Immature natural killer cell (primary cell): ENCODE measurements around the gene RING1. TPM values are rescaled to one million over a fixed set of nuclear protein-coding genes. Genes with fewer than 3 reads are reported as not detected.

Source experiments
- DNase-seq, 3 donors: peaks; one replicate each; pipeline ENCODE4 v3.0.0; 2022; ENCODE audit warnings: mixed read lengths in 1 of 3
- H3K27ac Mint-ChIP-seq, 6 donors: one replicate each; pipeline ENCODE4 v1.8.0; 2020; ENCODE audit warnings: mixed read lengths in 6 of 6, mild to moderate bottlenecking in 5 of 6, inconsistent platforms in 4 of 6, moderate library complexity in 3 of 6
- H3K27me3 Mint-ChIP-seq, 3 donors: one replicate each; pipeline ENCODE4 v1.8.0; 2020 to 2021; ENCODE audit warnings: low read depth in 3 of 3, mild to moderate bottlenecking in 3 of 3, mixed read lengths in 3 of 3, moderate library complexity in 3 of 3, inconsistent platforms in 1 of 3
- H3K36me3 Mint-ChIP-seq, 3 donors: one replicate each; pipeline ENCODE4 v1.8.0; 2020; ENCODE audit warnings: mixed read lengths in 3 of 3, inconsistent platforms in 2 of 3, mild to moderate bottlenecking in 2 of 3
- H3K4me1 Mint-ChIP-seq, 2 donors: one replicate each; pipeline ENCODE4 v1.8.0; 2020; ENCODE audit warnings: inconsistent platforms in 2 of 2, mild to moderate bottlenecking in 2 of 2, mixed read lengths in 2 of 2, moderate library complexity in 1 of 2
- H3K4me3 Mint-ChIP-seq, 5 donors: one replicate each; pipeline ENCODE4 v1.8.0; 2020; ENCODE audit warnings: mild to moderate bottlenecking in 5 of 5, mixed read lengths in 5 of 5, inconsistent platforms in 3 of 5, moderate library complexity in 3 of 5
- H3K9me3 Mint-ChIP-seq, 6 donors: one replicate each; pipeline ENCODE4 v1.8.0; 2020; ENCODE audit warnings: mild to moderate bottlenecking in 6 of 6, mixed read lengths in 6 of 6, inconsistent platforms in 4 of 6, moderate library complexity in 3 of 6
- polyA plus RNA-seq, 3 donors: library from polyadenylated mRNA; unstranded; fragments of 300-500 nt; fragmentation: Illumina TruSeq; gene quantifications; one replicate each; pipeline ENCODE4 v1.2.3, GENCODE V29; 2021

The RING1 gene
- polyA plus RNA-seq, 3 donors from 2014 or later = 5.5 to 9.5 (median 9.2) TPM

DNA sequence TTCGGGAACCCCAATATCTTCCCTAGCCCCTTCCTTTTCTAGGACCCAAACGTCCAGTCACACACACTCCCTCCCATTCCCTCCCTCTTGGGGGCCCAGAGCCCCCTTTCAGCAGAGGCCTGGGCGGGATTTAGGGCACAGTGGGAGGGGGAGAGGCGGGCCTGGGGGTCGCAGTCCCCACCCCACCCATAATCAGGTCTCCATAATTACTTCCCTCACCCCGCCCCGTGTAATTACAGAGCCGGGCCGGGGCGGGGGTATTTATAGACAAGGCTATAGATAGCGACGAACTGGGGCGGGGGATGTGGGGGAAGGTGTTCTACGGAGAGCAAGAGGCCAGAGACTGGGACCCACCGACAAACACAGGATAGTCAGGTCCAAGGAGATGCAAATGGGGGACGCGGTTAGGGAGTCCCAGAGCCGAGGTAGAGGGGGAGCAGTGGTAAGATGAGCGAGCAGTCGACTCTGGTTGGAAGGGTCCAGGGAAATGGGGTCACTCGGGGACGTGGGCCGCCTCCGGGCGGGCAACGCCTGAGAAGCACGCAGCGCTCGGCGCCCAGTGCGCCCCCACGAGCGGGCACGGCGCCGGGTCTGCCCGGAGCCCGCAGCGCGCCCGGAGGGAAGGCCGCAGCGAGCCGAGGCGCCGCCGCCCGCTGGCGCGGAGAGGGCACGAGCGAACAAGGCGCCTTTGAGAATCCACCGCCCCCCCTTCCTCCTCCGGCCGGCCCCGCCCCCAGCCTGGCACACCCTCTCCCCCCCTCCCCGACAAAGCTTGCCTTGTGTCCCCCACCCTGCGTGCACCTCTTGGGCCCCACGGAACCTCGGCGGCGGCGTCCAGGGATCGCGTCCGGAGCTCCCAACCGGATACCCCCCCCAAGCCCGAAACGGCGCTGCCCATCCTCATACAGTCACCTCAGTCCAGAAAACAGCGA lies 15.4 kb upstream of the RING1 start:
- Mint-ChIP-seq H3K4me3 (peak overlapping the region; percentile 79 to 89 (median 80)), H3K36me3 (peaks cover 20 to 29% (median 26%) of the 10 kb centered on the region in 3 donors), H3K4me1 (peaks cover 22 to 29% of the 10 kb centered on the region in 2 donors), H3K9me3 (peaks cover 0 to 1% (median 0%) of the 10 kb centered on the region in 6 donors), H3K27me3 (peaks cover 1 to 18% (median 12%) of the 10 kb centered on the region in 3 donors), H3K27ac (peak overlapping the region in 5 of 6 donors; percentile 29 to 63 (median 47))
- peak in 1 of 3 donors; percentile 27 for DNase-seq

DNA sequence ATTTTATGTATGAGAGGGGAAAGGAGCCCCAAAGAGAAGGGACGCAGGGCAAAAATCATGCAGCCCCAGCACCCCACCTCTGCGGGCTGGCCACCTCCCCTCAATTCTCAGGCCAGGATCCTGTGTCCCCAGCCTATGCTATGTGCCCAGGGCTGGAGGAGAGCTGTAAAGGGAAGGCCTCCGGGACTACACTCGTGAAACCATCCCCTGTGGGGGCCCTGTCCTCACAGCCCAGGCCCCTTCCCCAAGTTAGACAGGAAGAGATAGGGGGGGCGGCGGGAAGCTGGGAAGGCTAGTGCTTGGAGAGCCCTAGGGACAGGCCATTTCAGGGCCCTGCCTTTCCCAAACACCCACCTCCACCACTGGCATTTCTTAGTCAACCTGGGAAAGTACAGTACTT lies 14.7 kb upstream of the RING1 start:
- peaks cover 0 to 1% (median 0%) of the 10 kb centered on the region in 6 donors for H3K9me3 Mint-ChIP-seq
- peaks cover 20 to 26% (median 25%) of the 10 kb centered on the region in 3 donors for H3K36me3 Mint-ChIP-seq
- no peak for DNase-seq
- peaks cover 1 to 15% (median 11%) of the 10 kb centered on the region in 3 donors for H3K27me3 Mint-ChIP-seq
- peak overlapping the region; percentile 14 to 63 (median 52) for H3K4me3 Mint-ChIP-seq
- H3K27ac Mint-ChIP-seq = peak overlapping the region in 1 of 6 donors; percentile 29
- peaks cover 28 to 36% of the 10 kb centered on the region in 2 donors for H3K4me1 Mint-ChIP-seq

DNA sequence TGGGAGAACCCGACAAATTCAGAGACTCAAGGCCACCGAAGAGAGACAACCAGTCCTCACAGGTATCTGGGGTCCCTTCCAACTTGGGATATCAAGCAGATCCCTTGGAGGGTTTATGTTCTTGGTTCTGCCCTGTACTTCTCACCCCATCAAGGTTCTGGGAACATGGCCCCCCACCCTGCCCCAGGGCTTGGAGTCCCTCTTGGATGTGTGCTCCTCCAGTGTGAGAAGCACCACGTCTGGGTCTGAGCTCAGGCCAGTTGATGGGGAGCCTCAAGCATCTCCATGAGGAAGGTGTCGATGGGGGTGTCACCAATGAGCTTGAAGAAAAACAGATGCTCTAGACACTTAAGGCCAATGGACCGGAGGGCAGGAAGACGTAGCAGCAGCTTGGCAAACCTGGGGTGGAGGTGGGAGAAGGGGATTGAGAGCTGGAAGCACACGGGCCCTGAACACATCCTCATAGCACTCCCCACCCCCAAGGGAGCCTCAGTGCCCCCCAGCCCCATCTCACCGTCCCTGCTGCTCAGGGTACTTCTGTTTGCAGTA lies 13.8 kb upstream of the RING1 start:
- Mint-ChIP-seq H3K36me3 (peaks cover 20 to 26% (median 25%) of the 10 kb centered on the region in 3 donors), H3K4me1 (peaks cover 36 to 45% of the 10 kb centered on the region in 2 donors), H3K4me3 (no peak overlapping the region), H3K27me3 (peaks cover 4 to 17% (median 8%) of the 10 kb centered on the region in 3 donors), H3K27ac (peak overlapping the region in 3 of 6 donors; percentile 51 to 76 (median 64)), H3K9me3 (peaks cover 0 to 1% (median 0%) of the 10 kb centered on the region in 6 donors)
- DNase-seq = no peak

DNA sequence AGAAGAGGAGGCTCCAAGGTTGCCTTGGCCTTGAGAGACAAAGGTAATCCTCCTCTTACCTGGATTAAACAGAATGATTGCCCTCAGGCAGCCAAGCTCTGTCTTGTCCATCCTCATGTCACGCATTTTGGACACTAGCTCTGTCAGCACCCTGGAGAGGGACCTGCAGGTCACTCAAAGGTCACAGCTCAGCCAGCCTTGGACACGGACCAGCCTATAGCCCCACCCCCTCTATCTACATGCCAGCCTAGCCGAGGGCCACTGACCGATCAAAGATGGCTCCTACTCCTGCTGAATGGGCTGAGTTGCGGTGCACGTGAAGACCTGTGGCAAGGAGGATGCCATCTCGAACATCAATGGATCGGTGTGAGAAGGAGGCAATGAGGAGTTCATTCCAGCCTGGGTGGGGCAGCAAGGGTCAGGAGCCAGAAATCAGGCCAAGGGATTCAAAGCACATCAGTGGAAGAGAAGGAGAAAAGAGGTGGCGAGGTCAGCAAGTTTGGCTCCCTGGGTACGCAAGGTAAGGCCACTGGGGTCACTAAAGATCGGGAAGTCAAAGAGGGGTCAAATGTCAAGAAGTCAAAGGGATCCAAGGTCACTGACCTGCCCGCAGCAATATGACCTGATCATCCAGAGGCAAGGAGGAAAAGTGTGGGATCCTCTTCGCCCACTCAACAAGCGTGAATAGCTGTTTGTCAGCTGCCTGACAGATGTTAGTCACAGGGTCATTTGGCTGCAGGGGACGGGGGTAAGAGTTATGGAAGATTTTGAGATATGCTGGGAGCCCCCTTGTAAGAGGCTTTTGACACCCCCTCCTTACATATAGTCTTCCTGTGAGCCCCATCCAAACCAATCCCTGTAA lies 12.8 kb upstream of the RING1 start:
- H3K4me1 Mint-ChIP-seq = peaks cover 40 to 50% of the 10 kb centered on the region in 2 donors
- H3K4me3 Mint-ChIP-seq = no peak overlapping the region
- H3K9me3 Mint-ChIP-seq = no peaks in the 10 kb centered on the region
- peak overlapping the region in 1 of 6 donors; percentile 3 for H3K27ac Mint-ChIP-seq
- H3K36me3 Mint-ChIP-seq = peaks cover 21 to 26% (median 22%) of the 10 kb centered on the region in 3 donors
- H3K27me3 Mint-ChIP-seq = peaks cover 9 to 21% (median 10%) of the 10 kb centered on the region in 3 donors
- DNase-seq = no peak

DNA sequence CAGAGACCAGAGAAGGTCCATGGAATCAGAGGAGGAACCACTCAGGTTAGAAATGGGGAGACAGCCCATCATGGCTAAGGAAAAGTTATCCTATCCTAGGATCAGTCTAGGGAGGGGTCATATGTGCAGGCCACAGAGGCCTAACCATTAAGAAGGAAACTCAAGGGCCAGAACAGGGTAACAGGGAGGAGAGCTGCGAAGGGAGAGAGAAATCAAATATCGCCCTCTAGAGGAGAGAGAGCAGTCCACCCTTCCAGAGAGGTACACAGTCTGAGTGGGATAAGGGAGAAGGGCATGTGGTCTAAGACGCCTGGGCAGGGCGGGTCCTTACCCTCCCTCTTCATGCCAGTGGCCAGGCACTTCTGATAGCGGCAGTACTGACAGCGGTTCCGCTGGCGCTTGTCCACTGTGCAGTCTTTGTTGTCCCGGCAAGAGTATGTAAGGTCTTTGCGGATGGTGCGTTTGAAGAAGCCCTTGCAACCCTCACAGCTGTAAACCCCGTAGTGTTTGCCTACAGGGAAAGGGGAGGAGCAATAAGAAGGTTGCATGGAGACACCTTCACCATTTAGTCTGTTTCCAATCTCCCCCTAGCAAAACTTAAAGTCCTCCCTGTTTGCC lies 10.8 kb upstream of the RING1 start:
- Mint-ChIP-seq H3K36me3 (peaks cover 21 to 38% (median 28%) of the 10 kb centered on the region in 3 donors), H3K4me1 (peaks cover 56 to 67% of the 10 kb centered on the region in 2 donors), H3K4me3 (peak overlapping the region; percentile 48 to 70 (median 65)), H3K27me3 (peaks cover 10 to 16% (median 11%) of the 10 kb centered on the region in 3 donors), H3K27ac (peak overlapping the region; percentile 52 to 97 (median 71)), H3K9me3 (no peaks in the 10 kb centered on the region)
- peak; percentile 52 to 57 (median 53) for DNase-seq

DNA sequence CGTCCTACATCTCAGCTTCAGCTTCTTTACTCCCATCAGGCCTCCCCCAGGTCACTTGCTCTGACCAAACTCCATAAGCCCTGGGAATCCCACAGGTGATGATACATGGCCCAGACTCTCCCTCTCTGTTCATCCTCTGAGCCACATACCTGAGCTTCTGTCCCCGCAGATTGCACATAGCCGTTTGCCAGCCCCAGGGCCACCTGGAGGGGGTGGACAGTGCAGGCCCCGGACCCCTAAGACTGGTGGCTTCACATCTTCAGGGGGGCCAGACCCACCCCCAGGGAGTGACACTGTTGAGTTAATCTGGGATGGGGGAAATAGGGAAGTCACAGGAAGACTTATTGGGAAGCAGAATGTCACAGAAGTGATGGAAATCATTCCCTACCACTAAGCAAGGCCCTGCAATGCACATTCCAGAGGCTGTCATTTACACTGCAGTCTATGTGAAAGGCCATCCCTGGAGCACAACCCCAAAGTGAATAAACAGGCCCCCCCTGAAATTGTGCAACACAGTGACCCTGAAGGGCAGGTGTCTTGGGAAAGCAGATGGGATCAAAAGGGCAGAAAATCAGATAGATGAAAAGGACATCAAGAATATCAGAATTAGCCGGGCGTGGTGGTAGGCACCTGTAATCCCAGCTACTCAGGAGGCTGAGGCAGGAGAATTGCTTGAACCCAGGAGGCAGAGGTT lies 10.0 kb upstream of the RING1 start:
- Mint-ChIP-seq H3K27ac (peak overlapping the region; percentile 59 to 97 (median 82)), H3K36me3 (peaks cover 27 to 46% (median 28%) of the 10 kb centered on the region in 3 donors), H3K4me1 (peaks cover 59 to 69% of the 10 kb centered on the region in 2 donors), H3K9me3 (no peaks in the 10 kb centered on the region), H3K4me3 (peak overlapping the region; percentile 63 to 100 (median 90)), H3K27me3 (peaks cover 10 to 16% (median 11%) of the 10 kb centered on the region in 3 donors)
- DNase-seq = no peak

DNA sequence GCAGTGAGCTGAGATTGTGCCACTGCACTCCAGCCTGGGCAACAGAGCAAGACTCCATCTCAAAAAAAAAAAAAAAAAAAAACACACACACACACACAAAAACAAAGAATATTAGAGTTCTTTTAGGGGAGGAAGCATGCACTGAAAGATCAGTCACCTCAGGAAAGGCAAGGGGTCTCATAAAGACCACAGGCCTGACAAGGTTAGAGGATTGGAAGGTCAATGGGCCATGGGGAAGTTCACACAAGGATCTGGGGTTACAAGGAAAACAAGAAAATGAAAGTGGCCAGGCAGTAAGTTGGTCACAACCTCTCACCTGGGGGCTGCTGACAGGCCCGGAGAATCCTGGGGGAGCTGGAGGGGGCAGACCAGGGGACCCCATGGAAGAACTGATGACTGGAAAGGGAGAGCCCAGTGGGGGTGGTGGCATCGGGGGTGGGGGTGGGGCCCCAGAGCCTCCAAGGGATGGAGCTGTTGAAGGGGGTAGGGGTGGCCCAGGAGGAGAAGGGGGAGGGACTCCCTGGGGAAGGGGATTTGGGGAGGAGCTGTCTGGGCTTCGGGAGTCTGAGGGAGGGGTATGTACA lies 9.4 kb upstream of the RING1 start:
- no peak for DNase-seq
- Mint-ChIP-seq H3K36me3 (peaks cover 28 to 48% (median 28%) of the 10 kb centered on the region in 3 donors), H3K27me3 (peaks cover 11 to 15% (median 12%) of the 10 kb centered on the region in 3 donors), H3K9me3 (no peaks in the 10 kb centered on the region), H3K27ac (peak overlapping the region; percentile 87 to 97 (median 92)), H3K4me3 (peak overlapping the region; percentile 61 to 100 (median 90)), H3K4me1 (peaks cover 62 to 75% of the 10 kb centered on the region in 2 donors)

DNA sequence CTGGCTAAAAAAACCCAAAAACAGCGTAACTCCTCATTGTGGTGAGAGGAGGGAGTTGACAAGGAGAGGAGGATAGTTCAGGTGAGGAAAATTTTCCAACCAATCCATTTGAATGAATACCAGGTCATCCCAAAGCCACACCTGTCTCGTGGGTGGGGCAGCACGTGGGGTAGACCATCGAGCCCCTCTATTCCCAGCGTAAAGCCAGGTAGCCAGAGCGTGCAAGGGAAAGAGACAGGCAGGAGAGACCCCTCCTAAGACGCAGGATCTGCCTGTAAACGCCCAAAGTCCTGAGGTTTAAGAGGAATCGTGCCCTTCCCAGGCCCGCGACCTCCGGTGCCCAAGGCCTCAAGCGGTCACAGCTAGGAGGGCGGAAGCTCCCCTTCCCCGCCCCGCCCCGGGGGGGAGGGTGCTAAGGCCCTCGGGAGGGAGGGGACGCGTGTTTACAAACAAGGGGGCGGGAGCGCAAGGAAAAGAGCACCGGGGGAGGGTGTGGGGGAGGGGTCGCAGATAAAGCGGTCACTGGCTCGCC lies 8.5 kb upstream of the RING1 start:
- DNase-seq = no peak
- H3K4me3 Mint-ChIP-seq = peak overlapping the region; percentile 86 to 100 (median 99)
- H3K9me3 Mint-ChIP-seq = no peaks in the 10 kb centered on the region
- H3K36me3 Mint-ChIP-seq = peaks cover 24 to 44% (median 25%) of the 10 kb centered on the region in 3 donors
- H3K4me1 Mint-ChIP-seq = peaks cover 66 to 81% of the 10 kb centered on the region in 2 donors
- H3K27me3 Mint-ChIP-seq = peaks cover 14 to 15% (median 15%) of the 10 kb centered on the region in 3 donors
- peak overlapping the region; percentile 86 to 100 (median 94) for H3K27ac Mint-ChIP-seq

DNA sequence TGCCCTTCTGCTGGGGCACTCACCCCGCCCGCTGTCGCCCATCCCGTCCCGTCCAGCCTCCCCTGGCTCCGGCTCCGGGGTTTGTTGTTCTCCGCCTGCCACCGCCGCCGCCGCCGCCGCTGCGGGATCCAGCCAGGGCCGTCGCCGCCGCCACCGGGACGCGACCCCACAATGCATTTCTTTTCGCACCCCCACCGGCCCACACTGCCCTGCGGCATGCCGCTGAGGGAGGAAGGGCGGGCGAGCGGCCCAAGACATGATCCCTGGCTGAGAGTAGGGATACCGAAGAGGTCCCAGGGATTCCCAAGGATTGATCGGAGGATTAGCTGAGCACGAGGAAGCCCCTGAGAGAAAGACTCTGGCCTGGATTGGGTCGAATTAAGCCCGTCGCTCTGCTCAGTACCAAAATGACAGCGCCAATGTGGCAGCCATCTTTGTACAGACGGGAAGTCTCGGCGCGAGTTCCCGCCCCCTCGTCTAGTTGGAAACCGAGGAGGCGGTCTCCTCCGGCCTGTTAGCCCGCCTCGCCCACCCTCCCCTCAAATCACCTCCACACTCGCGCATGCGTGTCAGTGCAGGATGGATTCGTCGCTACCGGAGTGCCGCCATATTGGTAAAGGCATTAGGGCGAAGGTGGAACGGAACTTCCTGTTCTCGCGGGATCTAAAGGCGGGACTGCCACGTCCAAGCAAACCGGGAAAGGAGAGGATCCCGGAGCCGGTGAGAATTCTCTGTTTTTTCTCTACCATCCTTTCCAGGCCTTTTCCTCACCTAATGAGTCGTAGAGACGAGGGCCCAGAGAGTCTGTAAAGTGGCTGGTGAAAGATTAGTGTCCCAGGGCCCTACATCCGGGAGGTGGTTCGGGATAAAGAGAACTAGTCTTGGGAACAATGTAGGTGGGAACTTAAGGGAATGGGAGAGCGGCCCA lies 7.8 kb upstream of the RING1 start, which contains the start of the genes RXRB and SLC39A7:
TSS of gene RXRB (minus strand) at position 447 of the 928 bp plus-strand sequence. CDS start at position 258, 189 bp downstream.
TSS of gene SLC39A7 (plus strand) at position 649 of the 928 bp plus-strand sequence. CDS start 379 bp downstream, outside the sequence.
- Mint-ChIP-seq H3K4me1 (peaks cover 71 to 85% of the 10 kb centered on the region in 2 donors), H3K9me3 (no peaks in the 10 kb centered on the region), H3K4me3 (peak within 1 kb of the TSS; percentile 99 to 100 (median 99)), H3K36me3 (peaks cover 18 to 37% (median 19%) of the 10 kb centered on the region in 3 donors), H3K27me3 (peaks cover 14 to 17% (median 15%) of the 10 kb centered on the region in 3 donors), H3K27ac (peak within 1 kb of the TSS; percentile 97 to 100 (median 99))
- peak; percentile 98 to 99 (median 98) for DNase-seq

DNA sequence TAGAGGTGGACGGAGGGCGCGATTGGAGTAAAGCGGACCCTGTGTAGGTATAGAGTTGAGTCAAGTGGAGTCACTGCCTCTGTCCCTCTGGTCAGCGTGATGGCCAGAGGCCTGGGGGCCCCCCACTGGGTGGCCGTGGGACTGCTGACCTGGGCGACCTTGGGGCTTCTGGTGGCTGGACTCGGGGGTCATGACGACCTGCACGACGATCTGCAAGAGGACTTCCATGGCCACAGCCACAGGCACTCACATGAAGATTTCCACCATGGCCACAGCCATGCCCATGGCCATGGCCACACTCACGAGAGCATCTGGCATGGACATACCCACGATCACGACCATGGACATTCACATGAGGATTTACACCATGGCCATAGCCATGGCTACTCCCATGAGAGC lies 7.2 kb upstream of the RING1 start:
- peaks cover 72 to 81% of the 10 kb centered on the region in 2 donors for H3K4me1 Mint-ChIP-seq
- peaks cover 12 to 19% (median 16%) of the 10 kb centered on the region in 3 donors for H3K27me3 Mint-ChIP-seq
- no peaks in the 10 kb centered on the region for H3K9me3 Mint-ChIP-seq
- H3K27ac Mint-ChIP-seq = peak overlapping the region; percentile 97 to 100 (median 99)
- peaks cover 11 to 30% (median 13%) of the 10 kb centered on the region in 3 donors for H3K36me3 Mint-ChIP-seq
- H3K4me3 Mint-ChIP-seq = peak overlapping the region; percentile 99 to 100 (median 99)
- no peak for DNase-seq
